HG03060 (cell line): ENCODE measurements around the gene CORO2B.
"Not testable (repeated sequence)": the region's sequence is repeated elsewhere in the genome, so short reads cannot be mapped to it uniquely, and the experiment has no call there.

ENCODE experiments used
- ATAC-seq: cut with Tn5 transposase; IDR thresholded peaks from one replicate; pipeline ENCODE4 v1.9.1; 2021; ENCODE audit warnings: low read depth, moderate number of reproducible peaks; ENCODE audit not compliant: unreplicated experiment

The CORO2B gene

DNA sequence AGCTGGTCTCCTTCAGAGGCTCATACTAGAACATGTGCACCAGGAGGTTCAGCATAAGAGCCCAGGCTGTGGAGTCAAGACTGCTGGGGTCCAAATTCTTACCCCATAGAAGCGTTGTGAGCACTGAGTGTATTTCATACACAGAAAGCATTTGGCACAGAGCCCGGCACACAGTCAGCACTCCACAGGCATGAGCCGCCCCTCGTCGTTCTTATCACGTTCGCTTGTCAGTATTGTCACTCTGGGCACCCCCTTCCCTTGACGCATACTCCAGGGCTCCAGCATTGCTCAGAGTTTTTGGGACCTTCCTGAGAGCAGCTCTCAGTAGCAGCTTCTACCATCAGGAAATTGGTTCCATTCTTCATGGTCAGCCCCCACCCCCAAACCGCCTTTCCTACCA lies 25.2 kb downstream of the CORO2B start:
- no peak for ATAC-seq

DNA sequence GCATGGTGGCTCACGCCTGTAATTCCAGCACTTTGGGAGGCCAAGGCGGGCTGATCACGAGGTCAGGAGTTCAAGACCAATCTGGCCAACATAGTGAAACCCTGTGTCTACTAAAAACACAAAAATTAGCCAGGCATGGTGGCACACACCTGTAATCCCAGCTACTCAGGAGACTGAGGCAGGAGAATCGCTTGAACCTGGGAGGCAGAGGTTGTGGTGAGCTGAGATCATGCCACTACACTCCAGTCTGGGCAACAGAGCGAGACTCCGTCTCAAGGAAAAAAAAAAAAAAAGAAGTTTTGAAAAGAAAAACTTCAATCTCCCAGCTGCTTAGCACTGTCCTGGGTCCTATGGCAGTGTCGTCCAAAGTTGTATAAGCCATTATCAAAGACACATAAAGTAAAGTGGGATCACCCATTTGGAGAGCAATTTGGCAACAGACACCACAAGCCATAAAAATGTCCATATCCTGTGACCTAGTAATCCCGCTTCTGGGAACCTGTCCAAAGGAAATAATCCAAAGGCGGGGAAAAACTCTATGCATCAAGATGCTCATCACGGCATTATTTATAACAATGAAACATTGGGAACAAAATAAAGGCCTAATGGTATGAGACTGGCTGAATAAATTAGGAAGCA lies 26.2 kb downstream of the CORO2B start:
- not testable (repeated sequence) for ATAC-seq

DNA sequence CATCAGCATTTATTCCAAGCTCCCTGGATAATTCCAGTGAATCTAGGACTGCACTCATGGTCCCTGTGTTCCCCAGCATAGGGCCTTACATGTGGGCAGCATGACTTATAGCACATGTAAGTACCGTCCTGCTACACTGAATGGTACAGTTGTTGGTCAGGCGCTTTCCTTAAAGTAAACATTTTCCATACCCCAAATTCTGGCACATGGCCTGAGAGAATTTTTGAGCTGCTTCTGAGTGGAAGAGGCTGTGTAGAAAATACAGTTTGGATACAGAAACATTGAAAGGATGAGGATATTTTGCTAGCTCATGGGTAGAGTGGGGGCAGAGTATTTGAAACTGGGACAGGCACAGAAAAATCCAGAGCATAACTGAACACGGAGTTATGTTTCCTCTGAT lies 27.6 kb downstream of the CORO2B start:
- ATAC-seq, result no peak

DNA sequence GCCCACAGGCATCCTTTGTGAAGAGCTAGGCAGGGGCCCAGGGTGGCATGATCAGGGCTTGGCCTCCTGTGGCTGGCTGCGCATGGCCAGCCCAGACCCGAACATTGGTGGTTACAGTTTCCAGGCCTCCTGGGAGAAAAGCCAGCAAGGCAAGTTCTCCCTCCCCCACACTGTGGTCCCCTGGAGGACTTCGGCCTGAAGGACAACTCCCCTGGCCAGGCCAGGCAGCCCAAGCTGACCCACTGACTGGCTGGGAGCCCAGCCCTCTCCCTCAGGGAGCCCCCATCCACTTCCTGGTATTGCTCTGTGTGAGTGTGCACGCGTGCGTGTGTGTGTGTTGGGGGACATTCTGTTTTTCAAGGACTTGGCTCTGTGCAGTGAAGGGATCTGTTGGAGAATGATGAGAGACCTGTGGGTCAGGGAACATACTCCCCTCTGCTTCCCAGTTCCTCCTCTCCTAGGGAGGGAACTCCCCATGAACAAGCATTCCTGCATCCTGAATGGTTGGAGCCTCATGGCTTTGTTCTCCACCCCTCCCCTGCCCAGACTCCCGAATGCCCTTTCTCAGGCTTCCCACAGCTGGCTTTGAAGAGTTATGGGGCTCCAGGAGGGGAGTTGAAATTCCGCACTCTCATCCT lies 29.5 kb downstream of the CORO2B start:
- no peak for ATAC-seq

DNA sequence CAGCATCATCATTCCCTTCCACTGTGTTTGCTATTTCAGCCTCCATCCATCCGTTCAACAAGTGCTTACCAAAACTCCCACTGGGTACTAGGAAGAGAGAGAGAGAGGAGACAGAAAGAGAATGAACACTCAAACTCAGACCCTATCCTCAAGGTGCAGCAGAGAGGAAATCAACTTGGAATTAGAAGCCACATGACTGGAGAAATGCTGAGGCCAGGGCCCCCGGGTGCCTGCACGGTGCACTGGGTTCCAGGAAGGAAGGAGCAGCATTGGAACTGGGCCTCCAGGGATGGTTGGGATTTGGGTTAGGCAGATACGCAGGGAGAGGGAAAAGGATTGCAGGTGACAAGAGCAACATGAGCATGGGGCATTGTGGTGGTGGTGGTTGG lies 30.0 kb downstream of the CORO2B start:
- no peak for ATAC-seq

DNA sequence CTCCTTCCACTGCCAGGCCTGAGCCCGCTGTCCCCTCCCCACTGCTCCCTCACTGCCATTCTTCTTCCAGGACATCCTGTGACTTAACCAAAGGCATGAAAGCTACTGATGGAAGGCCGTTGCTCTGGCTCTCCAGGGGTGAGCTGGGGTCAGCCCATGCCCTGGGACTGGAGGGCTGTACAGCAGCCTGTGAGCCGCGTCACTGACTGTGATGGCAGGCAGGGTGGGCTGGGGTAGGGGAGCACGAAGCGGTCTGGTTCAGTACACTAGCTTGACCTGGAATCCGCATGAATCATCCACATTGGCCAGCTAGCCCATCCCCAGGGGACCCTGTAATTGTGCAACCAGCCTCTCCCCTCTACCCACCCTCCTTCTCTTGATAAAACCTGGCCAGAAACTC lies 30.8 kb downstream of the CORO2B start:
- ATAC-seq, result no peak

DNA sequence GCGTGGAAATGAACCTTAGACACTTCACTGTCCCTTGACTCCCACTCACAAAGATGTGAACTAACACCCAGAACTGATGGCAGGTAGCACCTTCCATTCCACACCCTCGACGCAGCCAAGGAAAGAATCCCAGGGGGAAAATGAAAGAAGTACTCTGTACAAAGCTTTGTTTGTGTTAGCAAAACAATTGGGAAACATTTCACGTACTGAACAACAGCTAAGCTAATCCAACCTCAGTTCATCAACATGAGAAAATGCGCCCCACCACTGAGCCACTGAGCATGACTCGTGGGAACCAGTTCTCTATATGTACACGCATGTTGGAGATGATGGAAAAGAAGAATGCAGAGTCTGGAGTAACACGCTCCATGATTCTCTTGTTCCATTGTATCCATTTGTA lies 32.0 kb downstream of the CORO2B start:
- ATAC-seq, result no peak

DNA sequence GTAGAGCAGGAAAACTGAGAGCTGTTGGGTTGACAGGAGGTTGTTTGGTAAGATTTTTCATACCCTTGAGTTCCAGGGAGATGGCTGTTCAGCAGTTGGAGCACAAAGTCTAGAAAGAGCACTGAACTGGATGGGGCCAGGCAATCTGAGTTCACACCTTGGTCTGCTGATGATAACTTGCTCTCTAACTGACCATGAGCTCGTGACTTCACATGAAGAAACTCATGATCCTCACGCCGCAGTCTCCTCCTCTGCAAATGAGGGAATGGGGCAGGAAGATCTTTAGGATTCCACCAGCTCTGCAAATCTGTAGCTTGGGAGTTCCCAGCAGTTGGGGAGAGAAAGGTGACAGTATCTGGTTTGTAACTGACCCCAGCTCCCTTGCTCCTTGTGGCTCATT lies 33.7 kb downstream of the CORO2B start:
- no peak for ATAC-seq

DNA sequence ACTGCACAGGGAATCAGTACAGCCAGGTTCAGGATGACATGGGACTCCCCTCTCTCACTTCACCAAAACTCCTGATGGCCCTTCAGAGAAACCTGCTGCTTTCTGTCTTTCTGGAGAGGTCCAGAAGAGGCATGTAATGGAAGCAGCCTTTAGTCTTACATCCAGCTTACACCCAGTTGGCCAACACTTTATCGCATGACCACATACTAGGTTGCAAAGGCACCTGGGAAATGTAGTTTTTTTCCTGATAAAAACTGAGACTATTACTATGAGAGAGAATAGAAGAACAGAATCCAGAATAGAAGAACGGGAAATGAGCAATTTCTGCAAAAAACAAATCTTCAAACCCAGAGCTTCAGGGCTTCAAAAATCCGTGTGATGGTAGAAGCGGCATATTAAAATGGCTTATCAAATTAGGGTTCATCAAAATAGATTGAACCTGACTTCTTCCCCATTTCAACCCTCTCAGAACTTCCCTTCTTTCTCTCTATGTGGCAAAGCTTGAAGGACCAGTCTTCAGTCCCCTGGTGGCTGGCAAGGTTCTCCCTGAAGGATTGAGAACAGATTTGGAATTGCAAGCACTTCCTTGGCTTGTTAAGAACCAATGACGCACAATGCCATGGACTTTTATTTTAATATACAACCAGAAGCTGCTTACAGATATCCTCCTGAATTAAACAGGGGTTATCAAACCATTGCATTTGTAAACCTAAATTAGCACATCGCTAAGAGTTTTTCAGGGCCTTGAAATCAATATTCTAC lies 34.4 kb downstream of the CORO2B start:
- ATAC-seq, result no peak

DNA sequence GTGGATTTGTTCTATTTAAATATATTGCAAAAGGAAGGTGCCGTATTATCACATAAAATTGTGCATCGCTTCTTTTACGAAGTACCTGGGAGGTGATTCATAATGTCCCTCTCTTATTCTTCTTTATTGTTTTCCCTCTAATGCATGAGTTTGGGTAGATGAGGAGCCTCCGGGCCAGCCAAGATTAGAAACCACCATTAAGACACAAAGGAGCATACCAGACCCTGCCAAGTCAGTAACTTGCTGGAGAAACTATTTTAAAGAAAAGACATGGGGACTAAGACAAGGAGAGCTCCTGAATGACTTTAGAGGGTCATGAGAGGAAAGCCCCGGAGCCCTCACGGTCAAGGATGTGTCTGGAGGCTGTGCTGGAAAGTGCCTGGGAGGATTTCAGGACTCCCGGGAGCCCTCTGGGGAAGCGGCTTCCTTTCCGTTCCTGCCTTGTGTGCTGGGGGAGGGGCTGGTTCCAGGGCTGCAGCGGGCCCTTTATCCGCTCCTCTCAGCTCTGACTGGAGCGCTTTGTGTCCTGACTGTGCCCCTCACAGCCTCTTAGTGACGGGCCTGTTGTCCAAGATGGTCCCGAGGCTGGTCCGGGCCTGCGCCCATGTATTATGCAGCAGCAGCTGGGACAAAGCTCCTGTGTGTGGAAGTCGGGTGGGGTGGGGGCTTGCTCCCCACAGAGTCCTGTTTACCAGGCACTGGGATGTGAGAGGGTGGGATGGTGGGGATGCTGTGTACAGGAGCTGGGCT lies 35.7 kb downstream of the CORO2B start:
- ATAC-seq, result no peak

DNA sequence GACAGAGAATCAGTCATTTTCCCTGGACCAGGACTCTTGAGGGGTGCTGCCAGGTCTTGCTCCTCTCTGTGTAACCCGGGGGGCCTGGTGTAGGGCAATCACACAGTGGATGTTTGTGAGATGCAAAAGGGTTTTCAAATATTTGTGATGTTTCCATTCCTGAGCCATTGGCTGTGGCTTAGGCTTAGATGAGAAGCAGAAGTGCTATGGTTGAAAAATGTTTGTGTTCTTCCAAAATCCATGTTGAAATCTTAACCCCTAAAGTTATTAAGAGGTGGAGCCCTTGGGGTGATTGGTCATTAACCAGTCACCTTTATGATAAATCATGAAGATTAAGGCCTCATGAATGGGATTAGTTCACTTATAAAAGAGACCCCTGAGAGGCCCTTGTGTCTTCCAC lies 36.5 kb downstream of the CORO2B start:
- ATAC-seq, result no peak

DNA sequence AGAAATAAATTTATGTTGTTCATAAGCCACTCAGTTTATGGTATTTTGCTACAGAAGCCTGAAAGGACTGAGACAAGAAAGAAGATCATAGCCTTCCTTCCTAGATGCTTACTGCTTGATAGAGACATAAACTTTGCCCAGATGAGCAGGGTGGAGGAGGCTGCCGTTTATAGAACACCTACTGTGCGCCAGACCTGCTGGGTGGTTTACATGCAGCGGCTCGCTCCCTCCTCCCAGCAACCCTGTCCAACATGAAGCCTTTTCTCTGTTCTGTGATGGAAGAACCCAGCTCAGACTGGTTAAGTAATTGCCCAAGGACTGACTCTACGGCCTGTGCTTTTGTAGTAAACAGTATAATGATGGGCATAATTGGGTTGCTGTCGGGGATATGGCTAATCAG lies 37.0 kb downstream of the CORO2B start:
- ATAC-seq, result no peak

DNA sequence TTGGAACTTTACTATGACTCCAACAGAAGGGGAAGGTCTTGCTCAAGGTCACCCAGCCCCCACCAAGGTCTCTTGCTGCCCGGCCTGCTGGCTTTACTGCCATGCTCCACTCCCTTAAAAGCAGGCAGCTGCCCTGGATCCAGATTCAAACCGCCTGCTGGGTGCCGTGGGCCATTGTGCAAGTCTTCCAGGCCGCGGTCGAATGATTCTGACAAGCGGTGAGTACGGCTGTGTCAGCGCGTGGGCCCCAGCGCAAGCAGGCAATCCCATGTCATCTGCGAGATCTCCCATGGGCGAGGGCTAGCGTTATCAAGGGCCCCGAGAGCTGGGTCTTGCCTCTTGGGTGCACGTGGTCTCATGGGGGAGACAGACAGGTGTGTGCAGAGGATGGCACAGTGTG lies 37.6 kb downstream of the CORO2B start:
- no peak for ATAC-seq

DNA sequence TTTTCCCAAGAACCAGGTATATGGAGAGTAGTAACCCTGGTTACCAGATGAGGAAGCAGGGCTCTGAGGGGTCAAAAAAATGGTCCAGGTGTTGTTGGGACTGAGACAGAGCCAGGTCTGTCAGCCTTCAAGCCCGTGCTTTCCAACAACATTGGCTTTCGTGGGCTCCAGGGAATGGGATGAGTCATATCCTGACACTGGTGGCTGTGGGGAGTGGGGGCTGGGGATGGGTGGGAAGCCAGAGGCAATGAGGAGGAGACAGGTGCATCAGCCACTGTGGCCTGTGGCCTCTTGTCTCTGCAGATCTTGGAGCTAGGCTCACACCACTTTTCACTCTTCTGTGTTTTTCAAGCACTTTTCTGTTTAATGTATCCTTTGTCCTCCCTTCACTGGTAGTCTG lies 38.2 kb downstream of the CORO2B start:
- no peak for ATAC-seq

DNA sequence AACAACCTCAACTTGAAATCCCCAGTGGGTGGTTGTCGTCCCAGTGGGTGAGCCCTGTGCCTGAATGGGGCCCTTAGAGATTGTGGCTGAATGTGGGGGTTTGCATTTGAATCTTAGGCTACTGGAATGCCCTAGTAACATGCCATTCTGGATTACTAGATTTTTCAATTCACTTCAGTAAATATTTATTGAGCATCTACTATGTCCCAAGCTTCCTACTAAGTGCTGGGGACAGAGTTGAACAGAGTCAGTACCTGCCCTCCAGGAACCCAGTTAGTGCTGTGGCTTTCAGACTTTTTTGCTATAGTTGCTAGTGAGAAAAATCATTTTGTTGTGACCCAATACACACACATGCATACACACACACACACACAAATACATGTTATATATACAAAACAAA lies 39.0 kb downstream of the CORO2B start:
- no peak for ATAC-seq

DNA sequence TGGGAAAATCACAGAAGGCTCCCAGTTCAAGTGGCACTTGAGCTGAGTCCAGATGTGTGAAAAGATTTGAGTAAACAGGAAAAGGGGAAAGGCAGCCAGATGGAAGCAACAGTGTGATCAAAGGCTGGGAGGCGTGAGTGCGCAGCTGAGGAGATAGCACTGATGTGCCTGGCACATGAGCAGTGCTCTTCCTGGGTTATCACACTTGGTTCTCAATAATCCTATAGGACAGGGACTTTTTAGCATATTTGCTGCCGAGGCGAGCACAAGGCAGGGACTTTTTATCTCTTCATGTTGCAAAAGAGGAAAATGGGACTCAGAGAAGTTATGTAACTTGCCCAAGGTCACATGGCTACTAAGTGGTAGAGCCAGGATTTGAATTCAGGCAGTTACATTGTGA lies 39.6 kb downstream of the CORO2B start:
- no peak for ATAC-seq

DNA sequence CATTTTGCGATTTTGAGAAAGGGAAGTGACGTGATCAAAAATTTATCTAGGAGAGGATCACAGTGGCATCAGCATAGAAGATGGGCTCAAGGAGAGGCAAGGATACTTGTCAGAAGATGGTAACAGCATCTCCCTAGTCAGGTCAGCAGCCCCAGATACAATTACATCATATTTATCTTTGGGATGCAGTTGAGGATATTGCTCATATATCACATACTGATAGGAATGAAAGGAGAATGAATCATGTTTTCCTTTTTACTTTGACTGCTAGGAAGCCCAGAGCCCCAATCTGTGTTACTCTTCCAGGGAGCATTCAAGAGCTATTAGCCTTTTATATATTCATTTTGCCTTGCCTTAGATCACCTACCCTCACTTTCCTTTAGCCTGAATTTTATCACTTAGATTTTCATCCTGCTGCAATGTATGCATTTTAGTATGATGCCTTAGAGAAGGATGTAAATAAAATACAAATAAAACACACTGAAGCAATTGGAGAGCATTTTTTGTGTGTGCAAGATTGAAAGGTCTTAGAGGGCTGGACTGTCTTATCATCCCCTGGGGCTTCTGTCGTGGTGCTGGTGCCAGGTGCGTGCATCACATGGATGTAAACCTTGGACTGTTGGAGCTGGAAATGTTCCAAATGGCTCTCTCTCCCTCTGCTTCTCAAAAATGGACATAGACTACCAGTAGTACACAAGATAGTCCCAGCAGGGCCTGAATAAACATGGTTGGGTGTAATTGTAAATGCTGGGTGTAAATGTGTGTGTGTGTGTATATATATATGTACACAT lies 40.3 kb downstream of the CORO2B start:
- ATAC-seq, result no peak

DNA sequence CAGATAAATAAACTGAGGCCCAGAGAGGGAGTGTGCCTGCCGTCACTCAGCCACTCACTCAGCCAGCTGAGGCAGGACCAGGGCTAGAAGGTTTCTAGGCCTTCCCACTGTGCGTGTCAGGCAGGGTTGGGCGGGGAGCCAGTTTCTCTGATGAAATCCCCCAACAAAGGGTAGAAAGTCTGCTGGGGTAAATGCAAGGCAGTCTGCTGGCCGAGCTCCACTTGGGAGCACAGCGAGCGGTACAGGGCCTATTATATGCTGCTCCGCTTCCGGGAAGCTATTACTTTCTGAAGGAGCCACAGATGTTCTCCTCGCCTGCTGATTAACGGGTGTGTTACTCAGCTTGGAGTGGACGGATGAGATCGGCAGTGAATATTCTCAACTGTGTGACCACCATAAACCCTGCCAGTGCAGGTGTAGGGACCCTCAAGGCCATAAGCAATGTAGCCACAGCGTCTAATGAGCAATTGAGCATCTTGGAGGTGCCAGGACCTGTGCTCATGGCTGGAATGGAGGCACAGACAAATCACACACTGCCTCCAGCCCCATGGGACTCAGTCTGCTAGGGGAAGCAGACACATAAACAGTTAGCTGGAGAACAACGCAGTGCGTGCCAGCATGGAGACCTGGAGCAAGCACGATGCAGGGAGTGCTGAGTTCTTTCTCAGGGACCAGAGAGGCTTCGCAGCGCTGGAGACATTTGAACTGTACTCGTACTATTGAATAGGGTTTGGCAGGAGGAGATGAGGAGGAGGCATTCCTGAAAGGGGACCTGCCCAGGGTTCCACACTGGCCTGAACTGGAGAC lies 42.1 kb downstream of the CORO2B start:
- ATAC-seq, result no peak

DNA sequence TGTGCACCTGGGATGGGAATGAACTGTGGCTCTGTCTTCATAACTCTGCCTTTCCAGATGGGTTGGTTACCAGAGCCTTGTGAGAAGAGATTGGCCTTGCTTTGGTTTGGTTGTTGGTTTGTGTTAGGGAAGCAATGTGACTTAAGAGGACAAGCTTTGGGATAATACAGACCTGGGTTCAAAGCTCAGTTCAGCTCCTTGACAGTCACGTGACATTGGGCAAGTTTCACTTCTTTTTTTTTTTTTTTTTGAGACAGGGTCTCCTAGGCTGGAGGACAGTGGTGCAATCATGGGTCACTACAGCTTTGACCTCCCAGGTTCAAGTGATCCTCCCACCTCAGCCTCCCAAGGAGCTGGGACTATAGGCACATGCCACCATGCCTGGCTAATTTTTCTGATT lies 42.7 kb downstream of the CORO2B start:
- no peak for ATAC-seq
